H9 (cell line): ENCODE data around the gene ITGA8. TPM values are rescaled to one million over a fixed set of nuclear protein-coding genes. Genes with fewer than 3 reads are reported as not detected.

Source experiments
- DNase-seq: peaks from one replicate; pipeline ENCODE4 v3.0.0-alpha.2; 2017
- H2AFZ ChIP-seq: one replicate; pipeline ENCODE4 v1.6.1; 2013; ENCODE audit warnings: mild to moderate bottlenecking, low read length, control low read depth, moderate library complexity
- H2AK5ac ChIP-seq: 2 replicates; pipeline ENCODE4 v1.6.1; 2013; ENCODE audit warnings: low read length, control low read depth, mixed read lengths; ENCODE audit not compliant: insufficient read length
- H2BK120ac ChIP-seq: one replicate; pipeline ENCODE4 v1.6.1; 2013; ENCODE audit warnings: low read depth, mild to moderate bottlenecking, low read length, control low read depth, inconsistent platforms; ENCODE audit not compliant: poor library complexity, severe bottlenecking
- H2BK12ac ChIP-seq: 2 replicates; pipeline ENCODE4 v1.6.1; 2013; ENCODE audit warnings: low read length, control low read depth, mixed read lengths, low read depth; ENCODE audit not compliant: insufficient read length
- H2BK15ac ChIP-seq: 2 replicates; pipeline ENCODE4 v1.6.1; 2013; ENCODE audit warnings: low read depth, low read length, control low read depth
- H2BK20ac ChIP-seq: one replicate; pipeline ENCODE4 v1.6.1; 2013; ENCODE audit warnings: low read depth, mild to moderate bottlenecking, low read length, control low read depth, inconsistent platforms; ENCODE audit not compliant: poor library complexity, severe bottlenecking
- H2BK5ac ChIP-seq: 2 replicates; pipeline ENCODE4 v1.6.1; 2013; ENCODE audit warnings: low read length, control low read depth, mixed read lengths; ENCODE audit not compliant: insufficient read length
- H3K14ac ChIP-seq: 2 replicates; pipeline ENCODE4 v1.6.1; 2013; ENCODE audit warnings: low read length, control low read depth; ENCODE audit not compliant: insufficient read depth
- H3K18ac ChIP-seq: 2 replicates; pipeline ENCODE4 v1.6.1; 2013; ENCODE audit warnings: low read depth, mild to moderate bottlenecking, mixed read lengths, low read length, control low read depth; ENCODE audit not compliant: insufficient read length
- H3K23ac ChIP-seq: 2 replicates; pipeline ENCODE4 v1.6.1; 2013; ENCODE audit warnings: low read length, control low read depth, mixed read lengths, low read depth; ENCODE audit not compliant: insufficient read length
- H3K23me2 ChIP-seq: 2 replicates; pipeline ENCODE4 v1.6.1; 2013; ENCODE audit warnings: low read depth, mild to moderate bottlenecking, mixed read lengths, low read length, control low read depth; ENCODE audit not compliant: insufficient read length, poor library complexity, severe bottlenecking
- H3K27ac ChIP-seq: 2 replicates; pipeline ENCODE4 v1.5.1; 2013; ENCODE audit warnings: low read length, control low read depth, mixed read lengths, low read depth; ENCODE audit not compliant: insufficient read length
- H3K27me3 ChIP-seq: 2 replicates; pipeline ENCODE4 v1.6.1; 2013; ENCODE audit warnings: low read length, control low read depth, inconsistent platforms; ENCODE audit not compliant: insufficient read depth
- H3K4ac ChIP-seq: 2 replicates; pipeline ENCODE4 v1.6.1; 2013; ENCODE audit warnings: low read depth, mild to moderate bottlenecking, control low read depth, inconsistent platforms, low read length, moderate library complexity
- H3K4me1 ChIP-seq: 2 replicates; pipeline ENCODE4 v1.6.1; 2013; ENCODE audit warnings: low read length, control low read depth, inconsistent platforms; ENCODE audit not compliant: insufficient read depth
- H3K4me2 ChIP-seq: 2 replicates; pipeline ENCODE4 v1.6.1; 2013; ENCODE audit warnings: low read length, control low read depth, mixed read lengths; ENCODE audit not compliant: insufficient read length, insufficient read depth
- H3K56ac ChIP-seq: 2 replicates; pipeline ENCODE4 v1.6.1; 2013; ENCODE audit warnings: low read depth, mild to moderate bottlenecking, mixed read lengths, low read length, control low read depth; ENCODE audit not compliant: insufficient read length
- H3K79me1 ChIP-seq: 2 replicates; pipeline ENCODE4 v1.6.1; 2013; ENCODE audit warnings: low read depth, mild to moderate bottlenecking, moderate library complexity, low read length, control low read depth, inconsistent platforms; ENCODE audit not compliant: insufficient read depth, poor library complexity, severe bottlenecking
- H3K79me2 ChIP-seq: 2 replicates; pipeline ENCODE4 v1.6.1; 2013; ENCODE audit warnings: low read length, control low read depth, inconsistent platforms; ENCODE audit not compliant: insufficient read depth
- H3K9ac ChIP-seq: 2 replicates; pipeline ENCODE4 v1.6.1; 2013; ENCODE audit warnings: low read length, control low read depth, mixed read lengths; ENCODE audit not compliant: insufficient read length; ENCODE audit errors: extremely low read depth
- H3K9me3 ChIP-seq: one replicate; pipeline ENCODE4 v1.6.1; 2013; ENCODE audit warnings: low read depth, low read length, inconsistent platforms; ENCODE audit not compliant: control insufficient read depth
- H3T11ph ChIP-seq: one replicate; pipeline ENCODE4 v1.6.1; 2013; ENCODE audit warnings: mild to moderate bottlenecking, low read length, control low read depth, inconsistent platforms
- H4K20me1 ChIP-seq: one replicate; pipeline ENCODE4 v1.6.1; 2013; ENCODE audit not compliant: control insufficient read depth, insufficient read length, insufficient read depth
- H4K5ac ChIP-seq: 2 replicates; pipeline ENCODE4 v1.6.1; 2013; ENCODE audit warnings: low read depth, mild to moderate bottlenecking, mixed read lengths, low read length, control low read depth; ENCODE audit not compliant: insufficient read length
- H4K8ac ChIP-seq: replicated peaks from 2 replicates; pipeline ENCODE4 v1.6.1; 2013; ENCODE audit warnings: low read length, control low read depth, mixed read lengths, low read depth; ENCODE audit not compliant: insufficient read length
- H4K91ac ChIP-seq: 2 replicates; pipeline ENCODE4 v1.6.1; 2013; ENCODE audit warnings: low read depth, mild to moderate bottlenecking, moderate library complexity, mixed read lengths, low read length, control low read depth; ENCODE audit not compliant: insufficient read length
- H3K27ac Mint-ChIP-seq, 3 experiments: 2 replicates in 2 of 3; 3 replicates in 1 of 3; pipeline ENCODE4 v1.8.0; 2020 to 2021; ENCODE audit warnings: mixed read lengths in 3 of 3, mild to moderate bottlenecking in 1 of 3, moderate library complexity in 1 of 3
- H3K27me3 Mint-ChIP-seq: 2 replicates; pipeline ENCODE4 v1.8.0; 2021; ENCODE audit warnings: low read depth, mild to moderate bottlenecking, moderate library complexity, mixed read lengths
- H3K36me3 Mint-ChIP-seq, 3 experiments: 2 replicates in 2 of 3; 3 replicates in 1 of 3; pipeline ENCODE4 v1.8.0; 2020 to 2021; ENCODE audit warnings: low read depth in 3 of 3, mixed read lengths in 3 of 3; ENCODE audit not compliant: insufficient read depth in 1 of 3
- H3K4me1 Mint-ChIP-seq, 2 experiments: 2 replicates each; pipeline ENCODE4 v1.8.0; 2020; ENCODE audit warnings: mixed read lengths in 2 of 2
- H3K4me3 Mint-ChIP-seq, 2 experiments: 2 replicates in 1 of 2; 3 replicates in 1 of 2; pipeline ENCODE4 v1.8.0; 2020 to 2021; ENCODE audit warnings: mild to moderate bottlenecking in 2 of 2, mixed read lengths in 2 of 2, moderate library complexity in 1 of 2
- H3K9me3 Mint-ChIP-seq, 2 experiments: 2 replicates in 1 of 2; 3 replicates in 1 of 2; pipeline ENCODE4 v1.8.0; 2020; ENCODE audit warnings: mild to moderate bottlenecking in 2 of 2, mixed read lengths in 2 of 2, moderate library complexity in 1 of 2
- CTCF ChIP-seq: fragments of 200-600 bp; sonication (generic); conservative IDR thresholded peaks from 3 replicates; pipeline ENCODE4 v1.8.0; 2021; ENCODE audit warnings: antibody characterized with exemption, mild to moderate bottlenecking
- WGBS: extraction: QIAGEN DNeasy Blood & Tissue Kit; methylation state at CpG from one replicate; pipeline ENCODE4 v1.1.7; 2013; ENCODE audit warnings: missing lambda C conversion rate, low lambda C conversion rate, mixed read lengths; ENCODE audit not compliant: insufficient read length; ENCODE audit errors: extremely low coverage; 5-methylcytosine and 5-hydroxymethylcytosine counted together
- total RNA-seq: library from RNA; stranded (reverse); gene quantifications from 2 replicates; pipeline ENCODE4 v1.2.1, GENCODE V29; 2021

ITGA8 gene
- total RNA-seq, 1 experiment from 2014 or later: not detected

DNA sequence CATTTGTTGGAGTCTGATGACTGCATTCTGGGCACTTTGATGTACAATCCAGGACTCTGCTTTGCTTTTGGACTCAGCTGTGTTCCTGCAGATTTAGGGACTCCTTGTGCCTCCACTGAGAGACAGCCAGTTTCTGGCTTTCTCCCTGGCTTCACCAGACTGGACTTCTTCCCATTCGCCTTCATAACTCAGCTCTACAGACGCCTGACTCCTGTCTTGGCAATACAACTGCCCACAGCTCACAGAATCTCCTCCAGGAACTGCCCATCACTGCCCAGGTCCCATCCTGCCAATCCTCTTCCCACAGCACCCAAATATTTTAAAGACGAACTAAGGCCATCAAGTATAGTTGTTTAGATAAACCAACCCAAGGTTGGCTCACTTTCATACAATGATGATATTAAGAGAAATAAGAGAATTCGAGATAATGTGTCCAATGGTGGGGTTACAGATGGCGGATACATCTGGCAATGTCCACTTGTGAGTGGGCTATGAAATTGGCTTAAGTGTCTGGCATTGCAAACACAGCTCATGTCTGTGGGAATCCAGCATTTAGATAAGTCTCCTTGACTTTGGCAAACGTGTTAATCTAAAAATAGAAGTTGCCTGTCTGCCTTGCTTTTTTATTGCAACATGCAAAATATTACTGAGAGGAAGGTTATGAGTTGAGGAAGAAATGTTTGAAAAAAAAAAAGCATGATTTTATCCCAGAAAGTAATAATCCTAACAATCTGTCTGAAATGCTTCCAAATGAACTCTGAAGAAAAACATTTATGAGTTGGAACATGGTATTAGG lies 95.1 kb downstream of the ITGA8 start:
- no peaks in the 10 kb centered on the region for H3K9me3 ChIP-seq
- no peak overlapping the region for H2BK5ac ChIP-seq
- no peak overlapping the region for H3K56ac ChIP-seq
- no peak overlapping the region for H3K4ac ChIP-seq
- no peaks in the 10 kb centered on the region for H3K79me1 ChIP-seq
- no peaks in the 10 kb centered on the region for H3K27me3 ChIP-seq
- H3K27ac Mint-ChIP-seq: no peak overlapping the region
- WGBS: no CpG with 5 or more reads among the region's 6 CpGs
- no peak for TF ChIP-seq CTCF
- H3K27me3 Mint-ChIP-seq: peaks cover 2% of the 10 kb centered on the region; the same call in 1 of the 2 replicates
- H2BK20ac ChIP-seq: no peak overlapping the region
- DNase-seq: no peak
- no peak overlapping the region for H2AFZ ChIP-seq
- no peak overlapping the region for H4K5ac ChIP-seq
- no peaks in the 10 kb centered on the region for H3K4me1 Mint-ChIP-seq
- no peak overlapping the region for H3K27ac ChIP-seq
- H3K36me3 Mint-ChIP-seq: no peaks in the 10 kb centered on the region
- no peak overlapping the region for H4K91ac ChIP-seq
- H3K14ac ChIP-seq: no peak overlapping the region
- H2BK15ac ChIP-seq: no peak overlapping the region
- H2AK5ac ChIP-seq: no peak overlapping the region
- H3K79me2 ChIP-seq: no peaks in the 10 kb centered on the region
- no peak overlapping the region for H2BK120ac ChIP-seq
- H3K9ac ChIP-seq: no peak overlapping the region
- no peak overlapping the region for H3K4me3 Mint-ChIP-seq
- H4K20me1 ChIP-seq: no peaks in the 10 kb centered on the region
- no peaks in the 10 kb centered on the region for H3K23me2 ChIP-seq
- H3K4me1 ChIP-seq: no peaks in the 10 kb centered on the region
- peaks cover 2% of the 10 kb centered on the region in 2 experiments; a peak in 2 of 5 replicates for H3K9me3 Mint-ChIP-seq
- no peak overlapping the region for H4K8ac ChIP-seq
- H3T11ph ChIP-seq: no peak overlapping the region
- no peak overlapping the region for H2BK12ac ChIP-seq
- no peak overlapping the region for H3K18ac ChIP-seq
- H3K23ac ChIP-seq: no peak overlapping the region
- H3K4me2 ChIP-seq: no peak overlapping the region
